ENCODE results near the gene KCNC3. TPM values are rescaled to one million over a fixed set of nuclear protein-coding genes. Genes with fewer than 3 reads are reported as not detected.

Gene KCNC3
- total RNA-seq, 4 donors from 2014 or later, result 0.27 to 0.64 (median 0.49) TPM

- in situ Hi-C loops (cut with MboI; ENCODE audit: low pct_ligation_motif_present in 1 of 4, low pct_unique_long_range_greater_than_20kb in 1 of 4, low sequenced_read_pairs in 3 of 4) (loop anchor here in 3 of 4 donors (10.0 to 25.0 kb wide), 3 partner anchors 56 to 96 kb away; no protein-coding TSS in a partner anchor), intact Hi-C loops (cut with DNase I; ENCODE audit: low total_unique reads) (loop anchor here (1.0 to 5.0 kb wide), 2 partner anchors 92 to 413 kb away; no protein-coding TSS in a partner anchor)
- no peaks in the 10 kb centered on the region for H3K9me3 ChIP-seq
Observed at GRCh38 chr19:50368649-50369570, 39.7 kb upstream of the KCNC3 start.

DNA sequence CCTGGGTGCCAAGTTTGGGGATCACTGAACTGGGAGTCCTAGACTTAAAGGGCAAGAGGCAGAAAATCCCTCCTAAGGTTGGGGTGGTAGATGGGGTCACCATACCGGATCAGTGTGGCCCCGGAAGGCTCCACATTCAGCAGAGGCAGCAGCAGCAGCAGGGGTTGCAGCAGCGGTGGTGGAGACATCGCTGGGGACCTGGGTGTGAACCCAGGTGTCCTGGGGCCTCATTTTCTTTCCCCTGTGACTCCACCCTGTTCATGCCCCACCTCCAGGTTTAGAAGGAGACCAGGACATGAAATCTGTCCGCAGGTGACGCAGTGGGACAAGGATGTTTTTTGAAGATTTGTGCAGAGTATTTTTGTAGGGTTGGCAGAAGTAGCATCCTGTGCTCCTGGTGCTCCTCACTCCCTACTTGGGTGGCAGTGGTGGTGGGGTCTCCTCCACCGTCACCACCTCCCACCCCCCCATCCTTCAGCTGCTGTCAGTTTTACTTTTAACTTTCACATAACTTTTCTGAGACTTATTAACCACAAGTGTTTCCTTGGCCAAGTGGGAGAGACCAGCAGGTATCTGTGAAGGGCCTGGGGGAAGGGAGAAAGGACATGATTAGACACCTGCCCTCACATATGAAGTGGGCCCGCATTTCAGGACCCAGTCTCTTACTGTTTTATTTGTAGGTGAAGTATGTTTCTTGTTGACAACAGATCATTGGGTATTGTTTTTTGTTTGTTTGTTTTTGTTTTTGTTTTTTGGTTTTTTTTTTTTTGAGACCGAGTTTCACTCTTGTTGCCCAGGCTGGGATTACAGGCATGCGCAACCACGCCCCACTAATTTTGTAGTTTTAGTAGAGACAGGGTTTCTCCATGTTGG lies 36.5 kb upstream of the KCNC3 start, which contains the start of gene NAPSA:
Gene NAPSA (minus strand): TSS at position 206 of the 873 bp plus-strand sequence. CDS start 18 bp downstream, at position 188.
- no peaks in the 10 kb centered on the region for H3K27me3 ChIP-seq
- peaks cover 0 to 4% (median 2%) of the 10 kb centered on the region in 4 donors for H3K4me1 ChIP-seq
- intact Hi-C loops (cut with DNase I; ENCODE audit: low total_unique reads) (loop anchor here (2.0 to 5.0 kb wide), 2 partner anchors 49 to 417 kb away; no protein-coding TSS in a partner anchor), in situ Hi-C loops (cut with MboI; ENCODE audit: low pct_ligation_motif_present in 1 of 4, low pct_unique_long_range_greater_than_20kb in 1 of 4, low sequenced_read_pairs in 3 of 4) (loop anchor here in 3 of 4 donors (10.0 to 25.0 kb wide), 3 partner anchors 59 to 99 kb away; no protein-coding TSS in a partner anchor)
- H3K27ac ChIP-seq, result no peak within 1 kb of the TSS
- H3K9me3 ChIP-seq, result no peaks in the 10 kb centered on the region
- no peak for DNase-seq
- H3K36me3 ChIP-seq, result no peaks in the 10 kb centered on the region
- 57 to 73% methylated on average over 1 to 11 of the region's 11 CpGs for WGBS, 2 donors (ENCODE audit: low coverage in 1 of 2)
- TF ChIP-seq, protein P1, sequence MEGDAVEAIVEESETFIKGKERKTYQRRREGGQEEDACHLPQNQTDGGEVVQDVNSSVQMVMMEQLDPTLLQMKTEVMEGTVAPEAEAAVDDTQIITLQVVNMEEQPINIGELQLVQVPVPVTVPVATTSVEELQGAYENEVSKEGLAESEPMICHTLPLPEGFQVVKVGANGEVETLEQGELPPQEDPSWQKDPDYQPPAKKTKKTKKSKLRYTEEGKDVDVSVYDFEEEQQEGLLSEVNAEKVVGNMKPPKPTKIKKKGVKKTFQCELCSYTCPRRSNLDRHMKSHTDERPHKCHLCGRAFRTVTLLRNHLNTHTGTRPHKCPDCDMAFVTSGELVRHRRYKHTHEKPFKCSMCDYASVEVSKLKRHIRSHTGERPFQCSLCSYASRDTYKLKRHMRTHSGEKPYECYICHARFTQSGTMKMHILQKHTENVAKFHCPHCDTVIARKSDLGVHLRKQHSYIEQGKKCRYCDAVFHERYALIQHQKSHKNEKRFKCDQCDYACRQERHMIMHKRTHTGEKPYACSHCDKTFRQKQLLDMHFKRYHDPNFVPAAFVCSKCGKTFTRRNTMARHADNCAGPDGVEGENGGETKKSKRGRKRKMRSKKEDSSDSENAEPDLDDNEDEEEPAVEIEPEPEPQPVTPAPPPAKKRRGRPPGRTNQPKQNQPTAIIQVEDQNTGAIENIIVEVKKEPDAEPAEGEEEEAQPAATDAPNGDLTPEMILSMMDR (IDR thresholded peaks at IDR 0.05), result no peak
- TF ChIP-seq POLR2A (IDR thresholded peaks at IDR 0.05), result no peak
- no peak for TF ChIP-seq EP300 (IDR thresholded peaks at IDR 0.05; ENCODE audit: low read depth)
- no peak within 1 kb of the TSS for H3K4me3 ChIP-seq

More at GRCh38 chr19:50368649-50369570, 39.7 kb upstream of the KCNC3 start:
- Histone ChIP-seq H3K4me3 (peak overlapping the region; percentile 24 to 66 (median 52)), H3K27me3 (no peaks in the 10 kb centered on the region), H3K27ac (peak overlapping the region; percentile 79 to 89 (median 86)), H3K36me3 (no peaks in the 10 kb centered on the region), H3K4me1 (peaks cover 0 to 4% (median 2%) of the 10 kb centered on the region in 4 donors)
- TF ChIP-seq POLR2A (IDR thresholded peaks at IDR 0.05), result no peak
- TF ChIP-seq, protein P1 (IDR thresholded peaks at IDR 0.05), result peak; percentile 81 to 96 (median 92)
- peak; percentile 88 for DNase-seq
- 16 to 40% methylated on average over 4 to 34 of the region's 34 CpGs for WGBS, 2 donors (ENCODE audit: low coverage in 1 of 2)

- H3K36me3 ChIP-seq, result no peaks in the 10 kb centered on the region
- H3K4me1 ChIP-seq, result peaks cover 0 to 9% (median under 1%) of the 10 kb centered on the region in 4 donors
- in situ Hi-C loops (cut with MboI; ENCODE audit: low pct_ligation_motif_present in 1 of 4, low pct_unique_long_range_greater_than_20kb in 1 of 4, low sequenced_read_pairs in 3 of 4), result loop anchor here in 3 of 4 donors (10.0 to 25.0 kb wide), 3 partner anchors 62 to 102 kb away; no protein-coding TSS in a partner anchor
- 66 to 79% methylated on average over 9 to 11 of the region's 11 CpGs for WGBS, 2 donors (ENCODE audit: low coverage in 1 of 2)
- no peak overlapping the region for H3K4me3 ChIP-seq
- intact Hi-C loops (cut with DNase I; ENCODE audit: low total_unique reads), result no loop called here
- H3K27ac ChIP-seq, result no peak overlapping the region
- H3K27me3 ChIP-seq, result no peaks in the 10 kb centered on the region
- H3K9me3 ChIP-seq, result no peaks in the 10 kb centered on the region
- no peak for DNase-seq
- TF ChIP-seq, protein P1 (IDR thresholded peaks at IDR 0.05), result no peak
- no peak for TF ChIP-seq EP300 (IDR thresholded peaks at IDR 0.05; ENCODE audit: low read depth)
- TF ChIP-seq POLR2A (IDR thresholded peaks at IDR 0.05), result no peak
- no peak for TF ChIP-seq POLR2AphosphoS5 (IDR thresholded peaks at IDR 0.05)
Observed at GRCh38 chr19:50362656-50363424, 33.7 kb upstream of the KCNC3 start.

Data from transverse colon (tissue), 4 donors.